Measurements from ENCODE around the gene DAPK2.
"Not testable (repeated sequence)": the region's sequence is repeated elsewhere in the genome, so short reads cannot be mapped to it uniquely, and the experiment has no call there.

DAPK2 gene

DNA sequence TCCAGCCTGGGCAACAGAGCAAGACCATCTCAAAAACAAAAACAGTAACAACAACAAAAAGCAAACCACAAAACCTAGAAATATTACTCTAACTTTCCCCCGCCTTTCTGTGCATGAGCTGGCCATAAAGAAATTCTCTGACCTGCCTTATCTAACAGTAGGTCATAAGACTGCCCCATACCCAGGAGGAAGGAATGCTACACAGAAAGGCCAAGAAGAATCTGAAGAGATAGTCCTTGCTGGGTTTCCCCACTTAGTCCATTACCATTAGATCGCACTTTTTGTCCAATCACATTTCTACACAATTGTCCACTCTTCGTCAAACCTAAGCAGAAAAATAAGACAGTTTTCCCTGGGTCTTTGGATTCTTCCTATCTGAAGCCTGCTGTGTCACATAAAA is 23.8 kb upstream of the DAPK2 start:
- no peak overlapping the region for H3K4me3 ChIP-seq (ENCODE audit: control insufficient read depth, low read depth, low read length)
- TF ChIP-seq, protein P1, sequence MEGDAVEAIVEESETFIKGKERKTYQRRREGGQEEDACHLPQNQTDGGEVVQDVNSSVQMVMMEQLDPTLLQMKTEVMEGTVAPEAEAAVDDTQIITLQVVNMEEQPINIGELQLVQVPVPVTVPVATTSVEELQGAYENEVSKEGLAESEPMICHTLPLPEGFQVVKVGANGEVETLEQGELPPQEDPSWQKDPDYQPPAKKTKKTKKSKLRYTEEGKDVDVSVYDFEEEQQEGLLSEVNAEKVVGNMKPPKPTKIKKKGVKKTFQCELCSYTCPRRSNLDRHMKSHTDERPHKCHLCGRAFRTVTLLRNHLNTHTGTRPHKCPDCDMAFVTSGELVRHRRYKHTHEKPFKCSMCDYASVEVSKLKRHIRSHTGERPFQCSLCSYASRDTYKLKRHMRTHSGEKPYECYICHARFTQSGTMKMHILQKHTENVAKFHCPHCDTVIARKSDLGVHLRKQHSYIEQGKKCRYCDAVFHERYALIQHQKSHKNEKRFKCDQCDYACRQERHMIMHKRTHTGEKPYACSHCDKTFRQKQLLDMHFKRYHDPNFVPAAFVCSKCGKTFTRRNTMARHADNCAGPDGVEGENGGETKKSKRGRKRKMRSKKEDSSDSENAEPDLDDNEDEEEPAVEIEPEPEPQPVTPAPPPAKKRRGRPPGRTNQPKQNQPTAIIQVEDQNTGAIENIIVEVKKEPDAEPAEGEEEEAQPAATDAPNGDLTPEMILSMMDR (conservative IDR thresholded peaks at IDR 0.05; ENCODE audit: control insufficient read depth, insufficient read depth, low read depth, low read length) = no peak

DNA sequence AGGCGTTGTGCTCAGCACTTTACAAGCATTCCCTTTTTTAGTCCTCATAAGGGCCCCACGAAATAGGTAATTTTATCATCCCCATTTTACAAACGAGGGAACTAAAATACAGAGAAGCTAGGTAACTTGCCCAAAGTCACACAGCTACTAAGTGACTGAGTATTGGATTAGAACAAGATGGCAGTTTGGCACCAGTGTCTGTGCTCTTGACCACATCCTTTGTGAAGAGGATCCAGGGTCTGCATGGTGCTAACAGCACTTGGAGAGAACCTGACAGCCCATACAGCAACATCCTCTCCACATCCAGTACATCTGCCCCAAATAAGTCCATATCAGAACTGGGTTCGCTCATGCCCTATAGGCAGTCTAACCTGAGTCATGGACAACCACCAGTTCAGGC is 21.8 kb upstream of the DAPK2 start:
- TF ChIP-seq, protein P1 (conservative IDR thresholded peaks at IDR 0.05; ENCODE audit: control insufficient read depth, insufficient read depth, low read depth, low read length) = no peak
- no peak for DNase-seq (ENCODE audit: low read depth)
- H3K4me3 ChIP-seq (ENCODE audit: control insufficient read depth, low read depth, low read length) = no peak overlapping the region

More for the DNA sequence above, 23.8 kb upstream of the DAPK2 start:
- no peak for DNase-seq (ENCODE audit: low read depth)

DNA sequence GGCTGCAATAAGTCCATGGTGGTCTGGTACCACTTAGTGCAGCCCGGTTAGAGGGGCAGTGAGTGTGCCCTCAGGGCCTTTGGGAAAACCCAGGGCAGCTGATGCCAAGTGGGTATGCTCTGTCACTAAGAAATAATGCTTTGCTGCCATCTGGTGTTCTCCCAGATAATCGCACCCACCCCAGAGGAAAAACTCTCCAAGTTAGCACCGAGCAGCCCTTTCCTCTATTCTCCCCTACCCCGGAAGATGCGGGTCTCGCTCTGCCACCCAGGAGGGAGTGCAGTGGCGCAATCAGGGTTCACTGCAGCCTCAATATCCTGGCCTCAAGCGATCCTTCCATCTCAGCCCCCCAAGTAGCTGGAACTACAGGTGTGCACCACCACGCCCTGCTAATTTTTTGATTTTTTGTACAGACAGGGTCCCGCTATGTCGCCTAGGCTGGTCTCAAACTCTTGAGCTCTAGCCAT is 21.3 kb upstream of the DAPK2 start:
- DNase-seq (ENCODE audit: low read depth) = peak; percentile 61
- TF ChIP-seq, protein P1 (conservative IDR thresholded peaks at IDR 0.05; ENCODE audit: control insufficient read depth, insufficient read depth, low read depth, low read length) = peak; percentile 80
- no peak overlapping the region for H3K4me3 ChIP-seq (ENCODE audit: control insufficient read depth, low read depth, low read length)

DNA sequence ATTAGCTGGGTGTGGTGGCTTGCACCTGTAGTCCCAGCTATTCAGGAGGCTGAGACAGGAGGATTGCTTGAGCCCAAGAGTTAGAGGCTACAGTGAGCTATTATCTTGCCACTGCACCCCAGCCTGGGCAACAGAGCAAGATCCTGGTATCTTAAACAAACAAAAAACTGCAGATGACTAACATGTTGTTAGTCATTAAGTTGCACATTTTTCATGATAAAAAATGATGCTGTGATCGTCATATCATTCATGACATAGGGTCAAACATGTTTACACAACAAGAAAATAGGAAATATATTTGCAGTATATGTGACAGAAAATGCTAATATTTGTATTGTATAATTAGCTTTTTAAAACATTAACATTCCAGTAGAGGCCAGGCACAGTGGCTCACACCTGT is 20.2 kb upstream of the DAPK2 start:
- TF ChIP-seq, protein P1 (conservative IDR thresholded peaks at IDR 0.05; ENCODE audit: control insufficient read depth, insufficient read depth, low read depth, low read length) = no peak
- DNase-seq (ENCODE audit: low read depth) = no peak
- H3K4me3 ChIP-seq (ENCODE audit: control insufficient read depth, low read depth, low read length) = no peak overlapping the region

DNA sequence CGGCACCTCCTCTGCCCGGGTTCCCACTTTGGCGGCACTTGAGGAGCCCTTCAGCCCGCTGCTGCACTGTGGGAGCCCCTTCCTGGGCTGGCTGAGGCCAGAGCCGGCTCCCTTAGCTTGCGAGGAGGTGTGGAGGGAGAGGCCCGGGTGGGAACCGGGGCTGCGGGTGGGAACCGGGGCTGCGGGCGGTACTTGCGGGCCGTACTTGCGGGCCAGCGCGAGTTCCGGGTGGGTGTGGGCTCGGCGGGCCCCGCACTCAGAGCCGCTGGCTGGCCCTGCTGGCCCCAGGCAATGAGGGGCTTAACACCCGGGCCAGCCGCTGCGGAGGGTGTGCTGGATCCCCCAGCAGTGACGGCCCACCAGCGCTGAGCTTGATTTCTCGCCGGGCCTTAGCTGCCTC is 14.4 kb upstream of the DAPK2 start:
- no peak overlapping the region for H3K4me3 ChIP-seq (ENCODE audit: control insufficient read depth, low read depth, low read length)
- DNase-seq (ENCODE audit: low read depth) = no peak
- TF ChIP-seq, protein P1 (conservative IDR thresholded peaks at IDR 0.05; ENCODE audit: control insufficient read depth, insufficient read depth, low read depth, low read length) = no peak

DNA sequence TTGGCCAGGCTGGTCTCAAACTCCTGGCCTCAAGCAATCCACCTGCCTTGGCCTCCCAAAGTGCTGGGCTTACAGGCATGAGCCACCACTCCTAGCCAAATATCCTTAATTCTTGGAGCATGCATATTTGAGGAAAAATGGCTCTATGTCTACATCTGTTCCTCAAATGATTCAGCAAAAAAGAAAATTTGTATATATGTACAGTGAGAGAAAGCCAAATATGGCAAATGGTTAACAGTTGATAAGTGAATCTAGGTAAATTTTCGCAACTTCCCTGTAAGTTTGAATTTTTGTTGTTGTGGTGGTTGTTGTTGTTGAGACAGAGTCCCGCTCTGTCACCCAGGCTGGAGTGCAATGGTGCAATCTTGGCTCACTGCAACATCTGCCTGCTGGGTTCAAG is 12.8 kb upstream of the DAPK2 start:
- not testable (repeated sequence) for H3K4me3 ChIP-seq (ENCODE audit: control insufficient read depth, low read depth, low read length); DNase-seq (ENCODE audit: low read depth)

DNA sequence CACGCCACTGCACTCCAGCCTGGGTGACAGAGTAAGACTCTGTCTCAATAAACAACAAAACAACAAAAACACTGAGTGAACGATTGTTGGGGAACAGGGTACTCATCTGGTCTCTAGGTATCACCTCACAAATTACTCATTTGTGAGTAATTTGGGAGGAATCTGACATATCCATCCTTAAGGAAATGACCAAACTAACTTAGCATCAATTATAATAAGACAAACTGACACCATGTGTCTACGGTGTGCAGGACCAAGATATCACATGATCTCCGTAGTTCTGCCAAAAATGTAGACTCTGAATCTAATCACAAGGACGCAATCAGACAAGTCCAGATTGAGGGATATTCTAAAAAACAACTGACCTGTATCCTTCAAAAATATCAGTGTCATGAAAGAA is 12.0 kb upstream of the DAPK2 start:
- no peak for DNase-seq (ENCODE audit: low read depth)
- TF ChIP-seq, protein P1 (conservative IDR thresholded peaks at IDR 0.05; ENCODE audit: control insufficient read depth, insufficient read depth, low read depth, low read length) = no peak
- no peak overlapping the region for H3K4me3 ChIP-seq (ENCODE audit: control insufficient read depth, low read depth, low read length)

DNA sequence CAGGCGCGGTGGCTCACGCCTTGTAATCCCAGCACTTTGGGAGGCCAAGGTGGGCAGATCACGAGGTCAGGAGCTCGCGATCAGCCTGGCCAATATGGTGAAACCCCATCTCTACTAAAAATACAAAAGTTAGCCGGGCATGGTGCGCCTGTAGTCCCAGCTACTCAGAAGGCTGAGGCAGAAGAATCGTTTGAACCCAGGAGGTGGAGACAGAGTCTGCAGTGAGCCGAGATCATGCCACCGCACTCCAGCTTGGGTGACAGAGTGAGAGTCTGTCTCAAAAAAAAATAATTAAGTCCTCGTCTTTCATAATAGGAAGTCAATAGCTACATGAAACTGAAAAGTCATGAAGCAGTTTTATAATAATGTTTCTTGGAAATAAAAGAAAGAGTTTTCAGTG is 7.4 kb upstream of the DAPK2 start:
- H3K4me3 ChIP-seq (ENCODE audit: control insufficient read depth, low read depth, low read length); DNase-seq (ENCODE audit: low read depth): not testable (repeated sequence)
